H9 (cell line): ENCODE results near the gene CABLES2. TPM values are rescaled to one million over a fixed set of nuclear protein-coding genes. Genes with fewer than 3 reads are reported as not detected.

ENCODE experiments used
- DNase-seq: peaks from one replicate; pipeline ENCODE4 v3.0.0-alpha.2; 2017
- H2AFZ ChIP-seq: one replicate; pipeline ENCODE4 v1.6.1; 2013; ENCODE audit warnings: mild to moderate bottlenecking, low read length, control low read depth, moderate library complexity
- H2AK5ac ChIP-seq: 2 replicates; pipeline ENCODE4 v1.6.1; 2013; ENCODE audit warnings: low read length, control low read depth, mixed read lengths; ENCODE audit not compliant: insufficient read length
- H2BK120ac ChIP-seq: one replicate; pipeline ENCODE4 v1.6.1; 2013; ENCODE audit warnings: low read depth, mild to moderate bottlenecking, low read length, control low read depth, inconsistent platforms; ENCODE audit not compliant: poor library complexity, severe bottlenecking
- H2BK12ac ChIP-seq: 2 replicates; pipeline ENCODE4 v1.6.1; 2013; ENCODE audit warnings: low read length, control low read depth, mixed read lengths, low read depth; ENCODE audit not compliant: insufficient read length
- H2BK15ac ChIP-seq: 2 replicates; pipeline ENCODE4 v1.6.1; 2013; ENCODE audit warnings: low read depth, low read length, control low read depth
- H2BK20ac ChIP-seq: one replicate; pipeline ENCODE4 v1.6.1; 2013; ENCODE audit warnings: low read depth, mild to moderate bottlenecking, low read length, control low read depth, inconsistent platforms; ENCODE audit not compliant: poor library complexity, severe bottlenecking
- H2BK5ac ChIP-seq: 2 replicates; pipeline ENCODE4 v1.6.1; 2013; ENCODE audit warnings: low read length, control low read depth, mixed read lengths; ENCODE audit not compliant: insufficient read length
- H3K14ac ChIP-seq: 2 replicates; pipeline ENCODE4 v1.6.1; 2013; ENCODE audit warnings: low read length, control low read depth; ENCODE audit not compliant: insufficient read depth
- H3K18ac ChIP-seq: 2 replicates; pipeline ENCODE4 v1.6.1; 2013; ENCODE audit warnings: low read depth, mild to moderate bottlenecking, mixed read lengths, low read length, control low read depth; ENCODE audit not compliant: insufficient read length
- H3K23ac ChIP-seq: 2 replicates; pipeline ENCODE4 v1.6.1; 2013; ENCODE audit warnings: low read length, control low read depth, mixed read lengths, low read depth; ENCODE audit not compliant: insufficient read length
- H3K23me2 ChIP-seq: 2 replicates; pipeline ENCODE4 v1.6.1; 2013; ENCODE audit warnings: low read depth, mild to moderate bottlenecking, mixed read lengths, low read length, control low read depth; ENCODE audit not compliant: insufficient read length, poor library complexity, severe bottlenecking
- H3K27ac ChIP-seq: 2 replicates; pipeline ENCODE4 v1.5.1; 2013; ENCODE audit warnings: low read length, control low read depth, mixed read lengths, low read depth; ENCODE audit not compliant: insufficient read length
- H3K27me3 ChIP-seq: 2 replicates; pipeline ENCODE4 v1.6.1; 2013; ENCODE audit warnings: low read length, control low read depth, inconsistent platforms; ENCODE audit not compliant: insufficient read depth
- H3K4ac ChIP-seq: 2 replicates; pipeline ENCODE4 v1.6.1; 2013; ENCODE audit warnings: low read depth, mild to moderate bottlenecking, control low read depth, inconsistent platforms, low read length, moderate library complexity
- H3K4me1 ChIP-seq: 2 replicates; pipeline ENCODE4 v1.6.1; 2013; ENCODE audit warnings: low read length, control low read depth, inconsistent platforms; ENCODE audit not compliant: insufficient read depth
- H3K4me2 ChIP-seq: 2 replicates; pipeline ENCODE4 v1.6.1; 2013; ENCODE audit warnings: low read length, control low read depth, mixed read lengths; ENCODE audit not compliant: insufficient read length, insufficient read depth
- H3K56ac ChIP-seq: 2 replicates; pipeline ENCODE4 v1.6.1; 2013; ENCODE audit warnings: low read depth, mild to moderate bottlenecking, mixed read lengths, low read length, control low read depth; ENCODE audit not compliant: insufficient read length
- H3K79me1 ChIP-seq: 2 replicates; pipeline ENCODE4 v1.6.1; 2013; ENCODE audit warnings: low read depth, mild to moderate bottlenecking, moderate library complexity, low read length, control low read depth, inconsistent platforms; ENCODE audit not compliant: insufficient read depth, poor library complexity, severe bottlenecking
- H3K79me2 ChIP-seq: 2 replicates; pipeline ENCODE4 v1.6.1; 2013; ENCODE audit warnings: low read length, control low read depth, inconsistent platforms; ENCODE audit not compliant: insufficient read depth
- H3K9ac ChIP-seq: 2 replicates; pipeline ENCODE4 v1.6.1; 2013; ENCODE audit warnings: low read length, control low read depth, mixed read lengths; ENCODE audit not compliant: insufficient read length; ENCODE audit errors: extremely low read depth
- H3K9me3 ChIP-seq: one replicate; pipeline ENCODE4 v1.6.1; 2013; ENCODE audit warnings: low read depth, low read length, inconsistent platforms; ENCODE audit not compliant: control insufficient read depth
- H3T11ph ChIP-seq: one replicate; pipeline ENCODE4 v1.6.1; 2013; ENCODE audit warnings: mild to moderate bottlenecking, low read length, control low read depth, inconsistent platforms
- H4K20me1 ChIP-seq: one replicate; pipeline ENCODE4 v1.6.1; 2013; ENCODE audit not compliant: control insufficient read depth, insufficient read length, insufficient read depth
- H4K5ac ChIP-seq: 2 replicates; pipeline ENCODE4 v1.6.1; 2013; ENCODE audit warnings: low read depth, mild to moderate bottlenecking, mixed read lengths, low read length, control low read depth; ENCODE audit not compliant: insufficient read length
- H4K8ac ChIP-seq: replicated peaks from 2 replicates; pipeline ENCODE4 v1.6.1; 2013; ENCODE audit warnings: low read length, control low read depth, mixed read lengths, low read depth; ENCODE audit not compliant: insufficient read length
- H4K91ac ChIP-seq: 2 replicates; pipeline ENCODE4 v1.6.1; 2013; ENCODE audit warnings: low read depth, mild to moderate bottlenecking, moderate library complexity, mixed read lengths, low read length, control low read depth; ENCODE audit not compliant: insufficient read length
- H3K27ac Mint-ChIP-seq, 3 experiments: 2 replicates in 2 of 3; 3 replicates in 1 of 3; pipeline ENCODE4 v1.8.0; 2020 to 2021; ENCODE audit warnings: mixed read lengths in 3 of 3, mild to moderate bottlenecking in 1 of 3, moderate library complexity in 1 of 3
- H3K27me3 Mint-ChIP-seq: 2 replicates; pipeline ENCODE4 v1.8.0; 2021; ENCODE audit warnings: low read depth, mild to moderate bottlenecking, moderate library complexity, mixed read lengths
- H3K36me3 Mint-ChIP-seq, 3 experiments: 2 replicates in 2 of 3; 3 replicates in 1 of 3; pipeline ENCODE4 v1.8.0; 2020 to 2021; ENCODE audit warnings: low read depth in 3 of 3, mixed read lengths in 3 of 3; ENCODE audit not compliant: insufficient read depth in 1 of 3
- H3K4me1 Mint-ChIP-seq, 2 experiments: 2 replicates each; pipeline ENCODE4 v1.8.0; 2020; ENCODE audit warnings: mixed read lengths in 2 of 2
- H3K4me3 Mint-ChIP-seq, 2 experiments: 2 replicates in 1 of 2; 3 replicates in 1 of 2; pipeline ENCODE4 v1.8.0; 2020 to 2021; ENCODE audit warnings: mild to moderate bottlenecking in 2 of 2, mixed read lengths in 2 of 2, moderate library complexity in 1 of 2
- H3K9me3 Mint-ChIP-seq, 2 experiments: 2 replicates in 1 of 2; 3 replicates in 1 of 2; pipeline ENCODE4 v1.8.0; 2020; ENCODE audit warnings: mild to moderate bottlenecking in 2 of 2, mixed read lengths in 2 of 2, moderate library complexity in 1 of 2
- WGBS: extraction: QIAGEN DNeasy Blood & Tissue Kit; methylation state at CpG from one replicate; pipeline ENCODE4 v1.1.7; 2013; ENCODE audit warnings: missing lambda C conversion rate, low lambda C conversion rate, mixed read lengths; ENCODE audit not compliant: insufficient read length; ENCODE audit errors: extremely low coverage; 5-methylcytosine and 5-hydroxymethylcytosine counted together
- total RNA-seq: library from RNA; stranded (reverse); gene quantifications from 2 replicates; pipeline ENCODE4 v1.2.1, GENCODE V29; 2021
- TF ChIP-seq, protein P1 (sequence below): fragments of 200-600 bp; sonication (generic); conservative IDR thresholded peaks from 3 replicates; pipeline ENCODE4 v1.8.0; 2021; ENCODE audit warnings: antibody characterized with exemption, mild to moderate bottlenecking

CABLES2 gene
- total RNA-seq, 1 experiment from 2014 or later: 10.8 TPM

- H2BK12ac ChIP-seq: no peak overlapping the region
- H2BK120ac ChIP-seq: no peak overlapping the region
- peaks cover 9 to 15% of the 10 kb centered on the region in 2 experiments for H3K4me1 Mint-ChIP-seq
- peak overlapping the region; percentile 41 for H3K4me2 ChIP-seq
- H3K56ac ChIP-seq: no peak overlapping the region
- no peak overlapping the region for H2AFZ ChIP-seq
- TF ChIP-seq, protein P1, sequence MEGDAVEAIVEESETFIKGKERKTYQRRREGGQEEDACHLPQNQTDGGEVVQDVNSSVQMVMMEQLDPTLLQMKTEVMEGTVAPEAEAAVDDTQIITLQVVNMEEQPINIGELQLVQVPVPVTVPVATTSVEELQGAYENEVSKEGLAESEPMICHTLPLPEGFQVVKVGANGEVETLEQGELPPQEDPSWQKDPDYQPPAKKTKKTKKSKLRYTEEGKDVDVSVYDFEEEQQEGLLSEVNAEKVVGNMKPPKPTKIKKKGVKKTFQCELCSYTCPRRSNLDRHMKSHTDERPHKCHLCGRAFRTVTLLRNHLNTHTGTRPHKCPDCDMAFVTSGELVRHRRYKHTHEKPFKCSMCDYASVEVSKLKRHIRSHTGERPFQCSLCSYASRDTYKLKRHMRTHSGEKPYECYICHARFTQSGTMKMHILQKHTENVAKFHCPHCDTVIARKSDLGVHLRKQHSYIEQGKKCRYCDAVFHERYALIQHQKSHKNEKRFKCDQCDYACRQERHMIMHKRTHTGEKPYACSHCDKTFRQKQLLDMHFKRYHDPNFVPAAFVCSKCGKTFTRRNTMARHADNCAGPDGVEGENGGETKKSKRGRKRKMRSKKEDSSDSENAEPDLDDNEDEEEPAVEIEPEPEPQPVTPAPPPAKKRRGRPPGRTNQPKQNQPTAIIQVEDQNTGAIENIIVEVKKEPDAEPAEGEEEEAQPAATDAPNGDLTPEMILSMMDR: no peak
- peak overlapping the region; percentile 16 for H3K9ac ChIP-seq
- peaks cover 16% of the 10 kb centered on the region for H3K27me3 Mint-ChIP-seq
- H3K23me2 ChIP-seq: no peaks in the 10 kb centered on the region
- H4K20me1 ChIP-seq: no peaks in the 10 kb centered on the region
- H3K4me1 ChIP-seq: no peaks in the 10 kb centered on the region
- H4K8ac ChIP-seq: no peak overlapping the region
- no peaks in the 10 kb centered on the region for H3K9me3 ChIP-seq
- no peak overlapping the region for H2BK20ac ChIP-seq
- no peaks in the 10 kb centered on the region for H3K79me2 ChIP-seq
- WGBS: no CpG with 5 or more reads among the region's 42 CpGs
- no peak overlapping the region for H3K27ac ChIP-seq
- no peak for DNase-seq
- no peaks in the 10 kb centered on the region for H3K27me3 ChIP-seq
- H2BK15ac ChIP-seq: no peak overlapping the region
- no peak overlapping the region for H3K27ac Mint-ChIP-seq
- no peak overlapping the region for H3T11ph ChIP-seq
- no peak overlapping the region for H4K91ac ChIP-seq
- H3K79me1 ChIP-seq: no peaks in the 10 kb centered on the region
- no peak overlapping the region for H2AK5ac ChIP-seq
- H3K9me3 Mint-ChIP-seq: no peaks in the 10 kb centered on the region
- H3K36me3 Mint-ChIP-seq: no peaks in the 10 kb centered on the region; a peak in 1 of 7 replicates
- H3K14ac ChIP-seq: no peak overlapping the region
- H3K18ac ChIP-seq: no peak overlapping the region
- H3K4ac ChIP-seq: no peak overlapping the region
- H3K4me3 Mint-ChIP-seq: peak overlapping the region; percentile 68 to 81
- H4K5ac ChIP-seq: no peak overlapping the region
- no peak overlapping the region for H3K23ac ChIP-seq
- no peak overlapping the region for H2BK5ac ChIP-seq
Observed at GRCh38 chr20:62406635-62407176, 379 bp downstream of the CABLES2 start.
